ENCODE data around the gene ARHGAP23.

Gene ARHGAP23

DNA sequence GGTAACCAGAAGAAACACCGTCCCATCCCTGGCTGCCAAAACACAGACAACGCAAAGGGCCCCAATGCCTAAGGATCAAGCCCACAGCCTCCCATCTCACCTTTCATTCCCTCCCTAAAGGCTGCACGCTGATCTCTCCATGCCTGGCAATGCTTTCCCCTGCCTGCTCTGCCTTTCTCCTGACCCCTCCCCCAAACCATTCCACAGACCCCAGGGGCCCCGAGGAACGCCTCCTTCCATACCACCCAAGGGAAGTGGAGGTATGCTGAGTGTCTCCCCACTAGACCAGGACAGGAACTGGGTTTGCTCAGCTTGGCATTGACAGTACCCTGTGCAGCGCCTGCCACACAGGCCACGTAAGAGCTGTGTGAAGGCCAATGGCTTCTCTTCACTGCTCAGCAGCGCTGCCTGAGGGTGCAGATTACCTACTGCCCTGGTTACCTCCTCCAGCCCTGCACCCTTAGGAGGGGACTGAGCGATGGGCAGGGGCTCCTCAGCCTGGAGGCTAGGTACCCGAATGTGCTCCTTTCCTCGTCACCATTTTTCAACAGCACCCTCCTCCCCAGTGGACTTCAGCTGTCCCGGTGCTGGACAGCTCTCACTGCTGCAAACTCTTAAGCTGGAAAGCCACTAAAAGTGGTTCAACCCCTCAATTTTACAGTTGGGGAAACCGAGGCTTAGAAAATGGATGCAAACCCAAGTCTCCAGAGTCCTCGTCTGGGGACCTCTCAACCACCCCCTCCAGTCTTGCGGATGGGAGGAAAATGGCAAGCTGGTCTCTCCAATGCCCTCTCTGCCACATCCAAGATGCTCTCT, 132.4 kb downstream of the ARHGAP23 start:
- TF ChIP-seq CEBPB (IDR thresholded peaks at IDR 0.05) = no peak
- TF ChIP-seq YY1 (IDR thresholded peaks at IDR 0.05; ENCODE audit: low read depth) = no peak
- TF ChIP-seq, protein P1, sequence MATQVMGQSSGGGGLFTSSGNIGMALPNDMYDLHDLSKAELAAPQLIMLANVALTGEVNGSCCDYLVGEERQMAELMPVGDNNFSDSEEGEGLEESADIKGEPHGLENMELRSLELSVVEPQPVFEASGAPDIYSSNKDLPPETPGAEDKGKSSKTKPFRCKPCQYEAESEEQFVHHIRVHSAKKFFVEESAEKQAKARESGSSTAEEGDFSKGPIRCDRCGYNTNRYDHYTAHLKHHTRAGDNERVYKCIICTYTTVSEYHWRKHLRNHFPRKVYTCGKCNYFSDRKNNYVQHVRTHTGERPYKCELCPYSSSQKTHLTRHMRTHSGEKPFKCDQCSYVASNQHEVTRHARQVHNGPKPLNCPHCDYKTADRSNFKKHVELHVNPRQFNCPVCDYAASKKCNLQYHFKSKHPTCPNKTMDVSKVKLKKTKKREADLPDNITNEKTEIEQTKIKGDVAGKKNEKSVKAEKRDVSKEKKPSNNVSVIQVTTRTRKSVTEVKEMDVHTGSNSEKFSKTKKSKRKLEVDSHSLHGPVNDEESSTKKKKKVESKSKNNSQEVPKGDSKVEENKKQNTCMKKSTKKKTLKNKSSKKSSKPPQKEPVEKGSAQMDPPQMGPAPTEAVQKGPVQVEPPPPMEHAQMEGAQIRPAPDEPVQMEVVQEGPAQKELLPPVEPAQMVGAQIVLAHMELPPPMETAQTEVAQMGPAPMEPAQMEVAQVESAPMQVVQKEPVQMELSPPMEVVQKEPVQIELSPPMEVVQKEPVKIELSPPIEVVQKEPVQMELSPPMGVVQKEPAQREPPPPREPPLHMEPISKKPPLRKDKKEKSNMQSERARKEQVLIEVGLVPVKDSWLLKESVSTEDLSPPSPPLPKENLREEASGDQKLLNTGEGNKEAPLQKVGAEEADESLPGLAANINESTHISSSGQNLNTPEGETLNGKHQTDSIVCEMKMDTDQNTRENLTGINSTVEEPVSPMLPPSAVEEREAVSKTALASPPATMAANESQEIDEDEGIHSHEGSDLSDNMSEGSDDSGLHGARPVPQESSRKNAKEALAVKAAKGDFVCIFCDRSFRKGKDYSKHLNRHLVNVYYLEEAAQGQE (IDR thresholded peaks at IDR 0.05; ENCODE audit: low read depth) = peak; percentile 91
- no peak for TF ChIP-seq USF1 (IDR thresholded peaks at IDR 0.05)
- TF ChIP-seq EP300 (IDR thresholded peaks at IDR 0.05; ENCODE audit: borderline replicate concordance) = no peak

DNA sequence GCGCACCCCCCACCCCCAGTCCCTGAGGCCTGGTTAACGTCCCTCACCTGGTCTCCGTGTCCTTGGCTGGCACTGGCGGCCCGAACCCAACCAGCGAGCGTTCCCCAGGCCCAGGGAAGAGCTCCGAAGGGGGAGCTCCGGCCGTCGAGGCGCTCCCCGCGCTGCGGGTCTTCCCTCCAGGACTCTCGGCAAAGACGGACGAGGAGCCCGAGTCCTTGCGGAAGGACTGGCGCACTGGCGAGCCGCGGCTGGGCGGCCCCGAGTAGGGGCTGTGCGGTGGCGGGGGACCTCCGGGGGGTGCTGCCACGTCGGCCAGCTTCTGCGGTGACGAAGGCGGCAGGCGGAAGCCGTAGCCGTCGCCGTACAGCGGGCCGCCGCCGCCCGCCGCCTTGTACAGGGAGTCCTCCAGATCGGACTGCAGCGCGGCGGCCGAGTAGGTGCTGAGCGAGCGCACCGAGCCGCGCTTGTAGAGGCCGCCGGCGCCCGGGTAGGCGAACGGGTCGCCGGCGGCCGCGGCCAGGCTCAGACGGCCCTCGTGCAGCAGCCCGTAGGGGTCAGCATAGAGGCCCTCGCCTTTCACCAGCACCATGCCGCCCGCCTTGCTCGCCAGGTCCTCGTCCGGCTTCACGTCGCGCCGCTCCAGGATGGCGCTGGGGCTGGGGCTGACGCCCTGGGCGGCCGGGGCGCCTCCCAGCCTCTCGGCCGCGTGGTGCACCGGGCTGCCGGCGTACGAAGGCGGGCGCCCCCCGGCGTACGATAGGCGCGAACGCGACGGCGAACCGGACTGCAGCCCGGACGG, 133.4 kb downstream of the ARHGAP23 start:
- TF ChIP-seq CREB1 (IDR thresholded peaks at IDR 0.05; ENCODE audit: low read depth) (no peak), RAD21 (IDR thresholded peaks at IDR 0.05; ENCODE audit: low read depth) (no peak), NFIC (IDR thresholded peaks at IDR 0.05) (no peak), TCF12 (IDR thresholded peaks at IDR 0.05; ENCODE audit: low read depth) (no peak), TAF1 (IDR thresholded peaks at IDR 0.05; ENCODE audit: low read depth) (no peak), EGR1 (IDR thresholded peaks at IDR 0.05) (no peak), TEAD4 (IDR thresholded peaks at IDR 0.05) (no peak), ZBTB7A (IDR thresholded peaks at IDR 0.05; ENCODE audit: low read depth) (no peak), CEBPB (IDR thresholded peaks at IDR 0.05) (no peak), YY1 (IDR thresholded peaks at IDR 0.05; ENCODE audit: low read depth) (no peak), USF1 (IDR thresholded peaks at IDR 0.05) (no peak), FOXM1 (IDR thresholded peaks at IDR 0.05; ENCODE audit: borderline replicate concordance, low read depth) (no peak)
- TF ChIP-seq, protein P1 (IDR thresholded peaks at IDR 0.05; ENCODE audit: low read depth) = no peak
- TF ChIP-seq, protein P2, sequence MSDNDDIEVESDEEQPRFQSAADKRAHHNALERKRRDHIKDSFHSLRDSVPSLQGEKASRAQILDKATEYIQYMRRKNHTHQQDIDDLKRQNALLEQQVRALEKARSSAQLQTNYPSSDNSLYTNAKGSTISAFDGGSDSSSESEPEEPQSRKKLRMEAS (IDR thresholded peaks at IDR 0.05) = no peak
